Mucosa of descending colon (tissue), 3 donors: ENCODE results near the gene CD226. TPM values are rescaled to one million over a fixed set of nuclear protein-coding genes. Genes with fewer than 3 reads are reported as not detected.
"Not testable (repeated sequence)": the region's sequence is repeated elsewhere in the genome, so short reads cannot be mapped to it uniquely, and the experiment has no call there.

ENCODE experiments used
- ATAC-seq: fragments of 200-7000 bp; cut with Tn5 transposase; one replicate; pipeline ENCODE4 v1.9.1; 2020; ENCODE audit warnings: mild to moderate bottlenecking, moderate library complexity
- DNase-seq, 3 donors: peaks; one replicate each; pipeline ENCODE4 v3.0.0-alpha.2; 2020
- H3K36me3 ChIP-seq: fragments of 200-600 bp; one replicate; pipeline ENCODE4 v1.8.0; 2021; ENCODE audit warnings: low read depth, mild to moderate bottlenecking
- H3K4me1 ChIP-seq: fragments of 200-600 bp; one replicate; pipeline ENCODE4 v1.8.0; 2021; ENCODE audit warnings: low read depth, mild to moderate bottlenecking
- H3K4me3 ChIP-seq: fragments of 200-600 bp; one replicate; pipeline ENCODE4 v1.8.0; 2021; ENCODE audit warnings: mild to moderate bottlenecking
- H3K9me3 ChIP-seq: fragments of 200-600 bp; one replicate; pipeline ENCODE4 v1.8.0; 2021; ENCODE audit warnings: mild to moderate bottlenecking
- intact Hi-C, 2 donors: fragments of 100-400 bp; cut with DNase I in 1 of 2; cut with micrococcal nuclease in 1 of 2; formaldehyde crosslinking; loops; one replicate each; pipeline versions ENCODE4 v1.11.0 to v1.11.1; 2022; cut with DNase I, micrococcal nuclease
- total RNA-seq, 3 donors: library from RNA; stranded (reverse); fragmentation: NEBNext Ultra II Directional in 2 of 3; extraction: Animal tissue kit (Norgen Biotek cat#: 25700) in 2 of 3; gene quantifications; one replicate each; pipeline versions ENCODE4 v1.2.1 to v1.2.4, GENCODE V29; 2021 to 2023
- TF ChIP-seq, protein P1 (sequence below): fragments of 200-600 bp; IDR thresholded peaks from one replicate; pipeline ENCODE4 v1.8.0; 2022; ENCODE audit warnings: antibody characterized with exemption, mild to moderate bottlenecking
- donor health status: DM: no; HTN: no; CAD: no; lungs with moderate emphysema.
- donor health status: DM: no; HTN: no; CAD: no.
- donor health status: DM: no; HTN: yes; CAD: no.

The CD226 gene
- total RNA-seq, 3 donors from 2014 or later = 1.2 to 2.7 (median 2.0) TPM

DNA sequence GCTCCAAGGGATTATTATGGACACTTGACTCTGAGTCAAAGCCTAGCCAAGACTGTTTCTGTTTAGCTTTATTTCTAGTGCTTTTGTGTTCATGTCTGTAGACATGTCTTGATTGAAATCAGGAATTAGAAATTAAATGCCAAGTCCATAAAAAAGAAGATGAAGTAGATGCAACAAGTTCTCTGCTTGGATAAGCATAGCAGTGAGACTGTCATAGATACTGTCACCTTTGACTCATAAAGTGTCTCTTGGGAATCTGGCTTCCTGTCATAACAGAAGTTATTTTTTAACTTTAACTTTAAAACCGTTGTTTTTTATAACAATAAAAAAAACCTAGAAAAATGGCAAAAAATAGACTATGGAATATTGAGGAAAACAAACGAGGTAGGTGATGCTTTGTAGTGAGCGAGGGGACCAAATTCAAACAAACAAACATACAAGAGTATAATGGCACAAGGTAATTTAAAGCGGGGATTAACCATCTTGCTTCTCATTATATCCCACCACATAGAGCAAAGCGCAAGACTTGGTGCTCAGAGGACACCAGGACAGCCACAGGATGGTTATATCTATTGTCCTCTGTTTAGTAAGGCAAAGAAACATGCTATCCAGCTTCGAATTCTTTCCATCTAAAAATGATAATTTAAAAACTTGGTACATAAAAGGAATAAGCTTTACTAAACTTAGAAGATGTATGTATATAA is 64.6 kb downstream of the CD226 start:
- Histone ChIP-seq H3K36me3 (no peaks in the 10 kb centered on the region), H3K4me3 (no peak overlapping the region), H3K9me3 (no peaks in the 10 kb centered on the region), H3K4me1 (no peaks in the 10 kb centered on the region)
- ATAC-seq = no peak
- intact Hi-C loops = no loop called here
- DNase-seq = no peak
- TF ChIP-seq, protein P1, sequence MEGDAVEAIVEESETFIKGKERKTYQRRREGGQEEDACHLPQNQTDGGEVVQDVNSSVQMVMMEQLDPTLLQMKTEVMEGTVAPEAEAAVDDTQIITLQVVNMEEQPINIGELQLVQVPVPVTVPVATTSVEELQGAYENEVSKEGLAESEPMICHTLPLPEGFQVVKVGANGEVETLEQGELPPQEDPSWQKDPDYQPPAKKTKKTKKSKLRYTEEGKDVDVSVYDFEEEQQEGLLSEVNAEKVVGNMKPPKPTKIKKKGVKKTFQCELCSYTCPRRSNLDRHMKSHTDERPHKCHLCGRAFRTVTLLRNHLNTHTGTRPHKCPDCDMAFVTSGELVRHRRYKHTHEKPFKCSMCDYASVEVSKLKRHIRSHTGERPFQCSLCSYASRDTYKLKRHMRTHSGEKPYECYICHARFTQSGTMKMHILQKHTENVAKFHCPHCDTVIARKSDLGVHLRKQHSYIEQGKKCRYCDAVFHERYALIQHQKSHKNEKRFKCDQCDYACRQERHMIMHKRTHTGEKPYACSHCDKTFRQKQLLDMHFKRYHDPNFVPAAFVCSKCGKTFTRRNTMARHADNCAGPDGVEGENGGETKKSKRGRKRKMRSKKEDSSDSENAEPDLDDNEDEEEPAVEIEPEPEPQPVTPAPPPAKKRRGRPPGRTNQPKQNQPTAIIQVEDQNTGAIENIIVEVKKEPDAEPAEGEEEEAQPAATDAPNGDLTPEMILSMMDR = no peak

DNA sequence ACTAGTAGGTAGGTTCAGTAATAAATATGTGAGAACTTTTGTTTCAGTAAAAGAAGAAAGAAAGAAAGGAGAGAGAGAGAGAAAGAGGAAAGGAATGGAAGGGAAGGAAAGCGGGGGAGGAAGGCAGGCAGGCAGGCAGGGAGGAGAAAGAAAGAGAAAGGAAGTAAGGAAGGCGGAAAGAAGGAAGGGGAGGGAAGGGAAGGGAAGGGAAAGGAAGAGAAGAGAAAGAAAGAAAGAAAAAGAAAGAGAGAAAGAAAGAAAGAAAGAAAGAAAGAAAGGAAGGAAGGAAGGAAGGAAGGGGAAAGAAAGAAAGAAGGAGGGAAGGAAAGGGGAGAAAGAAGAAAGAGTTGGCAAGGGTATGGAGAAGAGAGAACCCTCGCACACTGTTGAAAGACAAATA is 67.6 kb downstream of the CD226 start:
- no peaks in the 10 kb centered on the region for H3K4me1 ChIP-seq
- no peaks in the 10 kb centered on the region for H3K36me3 ChIP-seq
- TF ChIP-seq, protein P1 = no peak
- intact Hi-C loops = no loop called here
- ATAC-seq (no peak), DNase-seq (no peak)
- H3K4me3 ChIP-seq = no peak overlapping the region
- H3K9me3 ChIP-seq = no peaks in the 10 kb centered on the region

DNA sequence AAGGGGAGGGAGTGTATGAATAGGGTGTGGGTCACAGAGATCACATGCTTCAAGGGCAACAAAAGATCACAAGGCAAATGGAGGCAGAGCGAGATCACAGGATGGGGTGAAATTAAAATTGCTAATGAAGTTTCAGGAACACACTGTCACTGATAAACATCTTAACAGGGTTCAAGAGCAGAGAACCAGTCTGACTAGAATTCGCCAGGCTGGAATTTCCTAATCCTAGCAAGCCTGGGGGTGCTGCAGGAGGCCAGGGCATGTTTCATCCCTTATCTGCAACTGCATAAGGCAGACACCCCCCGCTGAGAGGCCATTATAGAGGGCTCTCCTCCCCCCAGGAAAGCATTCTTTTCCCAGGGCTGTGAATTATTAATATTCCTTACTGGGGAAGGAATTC is 68.6 kb downstream of the CD226 start:
- H3K4me3 ChIP-seq, ATAC-seq, H3K36me3 ChIP-seq, DNase-seq, H3K4me1 ChIP-seq, H3K9me3 ChIP-seq, intact Hi-C loops: not testable (repeated sequence)

DNA sequence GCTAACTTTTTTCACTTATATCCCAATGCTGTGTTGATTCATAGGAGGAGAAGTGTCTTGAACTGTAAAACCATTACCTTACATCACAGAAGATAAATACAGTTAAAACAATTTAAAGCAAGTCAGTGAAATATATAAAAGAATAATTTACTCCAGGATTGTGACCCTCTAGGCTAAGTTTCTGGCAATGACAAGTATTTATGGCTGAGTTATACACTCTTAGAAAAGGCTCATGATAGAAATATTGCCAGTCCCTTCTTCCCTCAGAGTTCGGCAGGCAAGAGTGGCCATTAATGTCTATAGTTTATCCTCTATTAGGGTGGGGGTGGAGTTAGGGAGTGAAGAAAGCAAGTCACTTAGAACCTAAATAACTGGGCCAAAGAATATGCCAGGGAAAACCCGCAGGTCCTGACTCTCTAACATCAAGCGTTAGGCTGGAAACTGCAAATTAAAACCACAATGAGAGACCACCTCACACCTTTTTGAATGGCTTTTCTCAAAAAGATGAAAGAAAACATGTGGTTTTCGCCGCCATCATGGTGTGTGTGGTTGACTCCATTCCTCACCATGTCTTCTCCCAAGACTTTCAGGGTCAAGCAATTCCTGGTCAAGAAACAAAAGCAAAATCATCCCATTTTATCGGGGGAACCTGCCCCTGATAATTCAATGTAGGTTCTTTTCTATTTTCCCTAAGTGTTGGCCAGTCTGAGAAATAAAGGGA is 69.3 kb downstream of the CD226 start:
- Histone ChIP-seq H3K36me3 (no peaks in the 10 kb centered on the region), H3K9me3 (no peaks in the 10 kb centered on the region), H3K4me3 (no peak overlapping the region), H3K4me1 (no peaks in the 10 kb centered on the region)
- DNase-seq = no peak
- ATAC-seq = no peak
- TF ChIP-seq, protein P1 = no peak
- intact Hi-C loops = no loop called here

DNA sequence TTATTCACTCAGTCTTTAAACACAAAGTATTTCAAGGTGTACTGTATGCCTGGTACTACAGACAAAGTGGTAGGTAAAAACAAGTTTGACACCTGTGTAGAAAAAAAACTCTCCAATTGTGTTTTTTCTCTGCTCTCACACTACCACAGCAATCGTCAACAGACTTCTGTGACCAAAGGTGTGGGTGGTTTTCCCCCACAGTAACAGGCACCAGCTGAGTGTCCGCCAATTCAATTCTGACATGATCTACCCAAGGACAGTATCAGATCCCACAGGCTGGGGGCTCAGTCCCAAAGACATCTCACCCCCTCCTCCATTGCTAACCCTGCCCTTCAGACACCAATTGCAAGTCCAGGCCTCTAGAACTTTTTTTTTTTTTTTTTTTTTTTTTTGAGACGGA is 71.2 kb downstream of the CD226 start:
- no peaks in the 10 kb centered on the region for H3K9me3 ChIP-seq
- H3K4me3 ChIP-seq = no peak overlapping the region
- TF ChIP-seq, protein P1 = no peak
- no peaks in the 10 kb centered on the region for H3K36me3 ChIP-seq
- DNase-seq = no peak
- no peaks in the 10 kb centered on the region for H3K4me1 ChIP-seq
- no peak for ATAC-seq
- intact Hi-C loops = no loop called here

DNA sequence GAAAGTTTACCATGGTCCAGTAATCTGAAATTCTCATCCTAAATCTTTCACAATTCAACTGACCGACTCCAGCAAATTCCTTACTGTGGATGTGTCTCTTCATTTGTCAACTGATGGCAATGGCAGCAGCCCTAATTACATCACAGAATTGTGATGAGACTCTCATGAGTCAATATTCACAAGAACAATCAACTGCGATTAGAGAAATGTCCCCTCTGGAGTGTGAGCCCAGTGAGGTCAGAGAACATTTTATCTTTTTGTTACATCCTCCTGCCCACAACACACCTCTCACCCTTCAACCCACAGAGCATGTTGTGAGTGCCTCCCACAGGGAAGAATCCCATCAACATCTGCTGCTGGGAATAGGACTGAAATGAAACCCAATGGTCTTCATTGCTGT is 73.6 kb downstream of the CD226 start:
- ATAC-seq = no peak
- Histone ChIP-seq H3K4me3 (no peak overlapping the region), H3K4me1 (no peaks in the 10 kb centered on the region), H3K9me3 (no peaks in the 10 kb centered on the region), H3K36me3 (no peaks in the 10 kb centered on the region)
- DNase-seq = no peak
- intact Hi-C loops = no loop called here
- TF ChIP-seq, protein P1 = no peak
